Activated CD8-positive, alpha-beta memory T cell treated with anti-CD3 and anti-CD28 coated beads, Interleukin-2, amount 10 ng/mL, durations not matched to agents 7 days and 5 days (primary cell): Measurements from ENCODE around the gene CNTFR. TPM values are rescaled to one million over a fixed set of nuclear protein-coding genes. Genes with fewer than 3 reads are reported as not detected.

Source experiments
- ATAC-seq: fragments of 150-1000 bp; cut with Tn5 transposase; one replicate; pipeline ENCODE4 v1.10.0; 2021; ENCODE audit warnings: moderate library complexity
- CTCF ChIA-PET: fragments of 350-600 bp; sonication (Branson Sonifier 250); formaldehyde crosslinking; loops from one replicate; lab custom pipeline; 2021; ENCODE audit warnings: antibody characterized with exemption; lab: Charles Lee
- DNase-seq: peaks from one replicate; pipeline ENCODE4 v3.0.0-alpha.2; 2020
- H3K27ac Mint-ChIP-seq: one replicate; pipeline ENCODE4 v1.8.0; 2021; ENCODE audit warnings: mild to moderate bottlenecking, mixed read lengths
- H3K27me3 Mint-ChIP-seq: one replicate; pipeline ENCODE4 v1.8.0; 2021; ENCODE audit warnings: mixed read lengths
- H3K36me3 Mint-ChIP-seq: one replicate; pipeline ENCODE4 v1.8.0; 2021; ENCODE audit warnings: mild to moderate bottlenecking, mixed read lengths
- H3K4me1 Mint-ChIP-seq: one replicate; pipeline ENCODE4 v1.8.0; 2021; ENCODE audit warnings: mixed read lengths
- H3K4me3 Mint-ChIP-seq: one replicate; pipeline ENCODE4 v1.8.0; 2021; ENCODE audit warnings: mild to moderate bottlenecking, moderate library complexity, mixed read lengths
- H3K9me3 Mint-ChIP-seq: one replicate; pipeline ENCODE4 v1.8.0; 2022; ENCODE audit warnings: low read depth, mixed read lengths
- total RNA-seq, 2 experiments: library from RNA; stranded (reverse); gene quantifications; one replicate each; pipeline ENCODE4 v1.2.3, GENCODE V29; 2021

The CNTFR gene
- total RNA-seq, 2 experiments from 2014 or later: not detected

DNA sequence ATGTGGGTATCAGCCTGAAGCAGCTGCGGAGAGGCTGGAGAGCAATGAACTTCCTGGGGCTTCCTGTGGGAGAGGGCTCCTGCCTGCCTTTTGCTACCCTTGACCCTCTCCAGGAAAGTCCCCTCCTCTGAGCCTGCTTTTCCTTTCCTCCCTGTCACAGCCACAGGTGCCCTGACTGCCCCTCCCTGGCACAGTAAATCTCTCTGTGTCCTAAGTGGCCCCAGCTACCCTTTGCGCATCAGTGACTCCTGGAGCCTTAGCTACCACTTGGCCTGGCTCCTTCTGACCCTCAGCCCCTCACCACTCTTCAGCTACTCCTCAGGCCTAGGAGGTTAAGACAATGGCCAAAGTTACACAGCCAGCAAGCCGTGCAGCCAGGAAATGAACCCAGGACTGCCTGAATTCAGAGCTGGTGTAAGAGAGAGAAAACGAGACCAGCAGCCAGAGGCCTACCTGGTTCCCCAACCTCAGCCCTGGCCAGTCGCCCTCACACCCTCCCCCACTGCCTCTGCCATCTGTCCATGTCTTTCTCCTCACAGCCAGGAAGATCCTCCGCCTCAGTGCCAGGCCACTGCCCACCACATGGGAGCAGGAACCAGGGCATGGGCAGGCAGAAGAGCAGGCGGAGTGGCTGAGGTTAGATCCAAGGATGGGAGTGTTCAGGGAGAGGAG is 18.6 kb downstream of the CNTFR start:
- ATAC-seq (no peak), DNase-seq (no peak)
- CTCF ChIA-PET: interaction anchor here (2.6 kb wide), 1 partner anchor 21 kb away, joined by 8 read pairs; no protein-coding TSS in a partner anchor
- Mint-ChIP-seq H3K9me3 (no peaks in the 10 kb centered on the region), H3K4me3 (no peak overlapping the region), H3K36me3 (no peaks in the 10 kb centered on the region), H3K27ac (no peak overlapping the region), H3K4me1 (no peaks in the 10 kb centered on the region), H3K27me3 (peaks cover 17% of the 10 kb centered on the region)

- Mint-ChIP-seq H3K27ac (no peak overlapping the region), H3K27me3 (peaks cover 14% of the 10 kb centered on the region), H3K9me3 (no peaks in the 10 kb centered on the region), H3K36me3 (no peaks in the 10 kb centered on the region), H3K4me1 (no peaks in the 10 kb centered on the region), H3K4me3 (no peak overlapping the region)
- no peak for ATAC-seq
- DNase-seq: no peak
- CTCF ChIA-PET: interaction anchor here (2.6 kb wide), 1 partner anchor 21 kb away, joined by 8 read pairs; no protein-coding TSS in a partner anchor
Observed at GRCh38 chr9:34570376-34570775, 19.1 kb downstream of the CNTFR start.

DNA sequence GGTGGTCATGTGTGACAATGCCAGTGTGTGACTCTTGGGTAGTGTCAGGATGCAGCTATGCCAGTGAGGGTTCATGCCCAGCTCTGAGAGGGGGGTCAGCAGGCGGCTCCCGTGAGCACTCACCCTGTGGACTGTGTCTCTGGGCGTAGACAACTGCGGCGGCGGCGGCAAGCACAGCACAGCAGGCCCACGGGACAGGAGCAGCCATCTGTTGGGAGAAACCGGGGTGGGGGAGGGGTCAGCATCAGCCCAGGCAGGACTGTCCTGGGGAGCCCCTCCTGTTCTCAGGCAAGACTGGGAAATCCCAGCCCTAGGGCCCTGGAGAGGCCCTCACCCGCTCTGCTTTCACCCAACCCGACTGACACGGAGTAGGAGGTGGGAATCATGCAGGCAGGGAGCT is 20.8 kb downstream of the CNTFR start:
- Mint-ChIP-seq H3K27ac (no peak overlapping the region), H3K4me3 (no peak overlapping the region), H3K9me3 (no peaks in the 10 kb centered on the region), H3K27me3 (peaks cover 11% of the 10 kb centered on the region), H3K4me1 (no peaks in the 10 kb centered on the region), H3K36me3 (no peaks in the 10 kb centered on the region)
- ATAC-seq (no peak), DNase-seq (no peak)
- CTCF ChIA-PET: interaction anchor here (1.1 kb wide), 1 partner anchor 191 kb away, joined by 3 read pairs; no protein-coding TSS in a partner anchor

DNA sequence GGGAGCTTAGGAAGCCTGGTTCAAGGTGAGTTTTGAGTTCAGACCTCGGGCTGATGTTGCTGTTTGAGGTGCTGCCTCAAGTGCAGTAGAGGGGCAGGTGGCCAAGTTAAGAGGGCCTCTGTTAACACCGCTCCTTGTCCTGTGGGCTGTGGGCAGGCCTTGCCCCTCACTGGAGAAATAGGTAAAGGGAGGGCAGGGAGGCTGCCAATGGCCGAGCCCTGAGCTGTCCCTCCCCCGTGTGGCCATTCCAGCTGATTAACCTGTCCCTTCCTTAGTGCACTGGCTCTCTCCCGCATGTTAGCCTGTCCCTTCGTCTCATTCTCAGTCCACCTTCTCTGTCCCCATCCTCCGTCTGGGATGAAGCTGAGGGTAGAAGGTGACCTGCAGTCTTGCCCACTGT is 21.4 kb downstream of the CNTFR start:
- H3K36me3 Mint-ChIP-seq: no peaks in the 10 kb centered on the region
- H3K9me3 Mint-ChIP-seq: no peaks in the 10 kb centered on the region
- H3K4me3 Mint-ChIP-seq: no peak overlapping the region
- DNase-seq (no peak), ATAC-seq (no peak)
- H3K27me3 Mint-ChIP-seq: peaks cover 14% of the 10 kb centered on the region
- H3K4me1 Mint-ChIP-seq: no peaks in the 10 kb centered on the region
- CTCF ChIA-PET: interaction anchor here (1.1 kb wide), 1 partner anchor 191 kb away, joined by 3 read pairs; no protein-coding TSS in a partner anchor
- no peak overlapping the region for H3K27ac Mint-ChIP-seq

- no peak overlapping the region for H3K4me3 Mint-ChIP-seq
- no peaks in the 10 kb centered on the region for H3K4me1 Mint-ChIP-seq
- ATAC-seq (no peak), DNase-seq (no peak)
- H3K27me3 Mint-ChIP-seq: peaks cover 14% of the 10 kb centered on the region
- CTCF ChIA-PET: no interaction called here
- H3K36me3 Mint-ChIP-seq: no peaks in the 10 kb centered on the region
- no peaks in the 10 kb centered on the region for H3K9me3 Mint-ChIP-seq
- no peak overlapping the region for H3K27ac Mint-ChIP-seq
Observed at GRCh38 chr9:34566972-34567371, 22.6 kb downstream of the CNTFR start.

GRCh38 chr9:34566322-34566721 is 23.2 kb downstream of the CNTFR start:
- Mint-ChIP-seq H3K27ac (no peak overlapping the region), H3K4me1 (no peaks in the 10 kb centered on the region), H3K4me3 (no peak overlapping the region), H3K36me3 (no peaks in the 10 kb centered on the region), H3K9me3 (no peaks in the 10 kb centered on the region), H3K27me3 (peaks cover 15% of the 10 kb centered on the region)
- no peak for ATAC-seq
- DNase-seq: no peak
- CTCF ChIA-PET: no interaction called here

GRCh38 chr9:34565856-34566255 is 23.7 kb downstream of the CNTFR start:
- Mint-ChIP-seq H3K4me1 (no peaks in the 10 kb centered on the region), H3K36me3 (no peaks in the 10 kb centered on the region), H3K27me3 (peaks cover 18% of the 10 kb centered on the region), H3K9me3 (no peaks in the 10 kb centered on the region), H3K4me3 (no peak overlapping the region), H3K27ac (no peak overlapping the region)
- ATAC-seq: no peak
- DNase-seq: no peak
- CTCF ChIA-PET: no interaction called here

DNA sequence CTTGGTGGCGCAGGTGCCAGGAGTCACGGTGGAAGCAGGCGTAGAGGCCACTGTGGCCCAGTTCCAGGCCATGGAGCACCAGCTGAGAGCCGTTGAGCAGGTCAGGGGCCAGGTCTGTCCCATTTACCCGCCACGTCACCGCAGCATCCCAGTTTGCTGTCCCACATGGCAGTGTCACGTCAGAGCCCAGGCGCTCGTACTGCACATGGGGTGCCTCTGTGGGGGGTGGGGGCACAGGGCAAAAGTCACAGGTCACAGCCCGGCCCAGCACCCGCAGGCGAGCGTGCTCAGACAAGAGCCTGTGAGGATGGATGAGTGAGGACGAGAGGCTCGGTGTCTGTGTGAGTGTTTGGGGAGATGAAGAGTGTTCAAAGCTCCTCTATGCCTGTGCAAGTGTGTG is 24.9 kb downstream of the CNTFR start:
- CTCF ChIA-PET: no interaction called here
- H3K9me3 Mint-ChIP-seq: no peaks in the 10 kb centered on the region
- peaks cover 22% of the 10 kb centered on the region for H3K27me3 Mint-ChIP-seq
- H3K36me3 Mint-ChIP-seq: no peaks in the 10 kb centered on the region
- DNase-seq (no peak), ATAC-seq (peak; percentile 12)
- H3K4me3 Mint-ChIP-seq: no peak overlapping the region
- no peaks in the 10 kb centered on the region for H3K4me1 Mint-ChIP-seq
- no peak overlapping the region for H3K27ac Mint-ChIP-seq

- no peak overlapping the region for H3K27ac Mint-ChIP-seq
Observed at GRCh38 chr9:34563262-34563661, 26.3 kb downstream of the CNTFR start.

GRCh38 chr9:34562135-34562745 is 27.3 kb downstream of the CNTFR start:
- no peak overlapping the region for H3K27ac Mint-ChIP-seq
- DNase-seq: no peak

More at GRCh38 chr9:34563262-34563661, 26.3 kb downstream of the CNTFR start:
- ATAC-seq (no peak), DNase-seq (no peak)
- no peaks in the 10 kb centered on the region for H3K36me3 Mint-ChIP-seq
- CTCF ChIA-PET: interaction anchor here (1.1 to 1.4 kb wide), 3 partner anchors 30 to 49 kb away, joined by 4 read pairs; partner anchors contain the start of gene RPP25L
- H3K4me3 Mint-ChIP-seq: no peak overlapping the region
- H3K27me3 Mint-ChIP-seq: peaks cover 23% of the 10 kb centered on the region
- H3K4me1 Mint-ChIP-seq: no peaks in the 10 kb centered on the region
- H3K9me3 Mint-ChIP-seq: no peaks in the 10 kb centered on the region

GRCh38 chr9:34560599-34561214 is 28.8 kb downstream of the CNTFR start:
- no peak overlapping the region for H3K4me3 Mint-ChIP-seq
- no peak for DNase-seq
- peaks cover 17% of the 10 kb centered on the region for H3K27me3 Mint-ChIP-seq
- CTCF ChIA-PET: no interaction called here
- H3K27ac Mint-ChIP-seq: no peak overlapping the region
- H3K9me3 Mint-ChIP-seq: no peaks in the 10 kb centered on the region
- no peaks in the 10 kb centered on the region for H3K4me1 Mint-ChIP-seq
- H3K36me3 Mint-ChIP-seq: no peaks in the 10 kb centered on the region
- ATAC-seq: no peak

More at GRCh38 chr9:34562135-34562745, 27.3 kb downstream of the CNTFR start:
- no peak for ATAC-seq
- Mint-ChIP-seq H3K4me1 (no peaks in the 10 kb centered on the region), H3K9me3 (no peaks in the 10 kb centered on the region), H3K27me3 (peaks cover 19% of the 10 kb centered on the region), H3K36me3 (no peaks in the 10 kb centered on the region), H3K4me3 (no peak overlapping the region)
- CTCF ChIA-PET: interaction anchor here (0.8 to 1.4 kb wide), 8 partner anchors 14 to 72 kb away, joined by 3 to 4 read pairs (median 3); partner anchors contain the start of genes ARID3C and RPP25L

- no peak for DNase-seq
- Mint-ChIP-seq H3K36me3 (no peaks in the 10 kb centered on the region), H3K4me1 (no peaks in the 10 kb centered on the region), H3K9me3 (no peaks in the 10 kb centered on the region), H3K27ac (no peak overlapping the region), H3K4me3 (no peak overlapping the region), H3K27me3 (peaks cover 17% of the 10 kb centered on the region)
- no peak for ATAC-seq
- CTCF ChIA-PET: no interaction called here
Observed at GRCh38 chr9:34559624-34560455, 29.7 kb downstream of the CNTFR start.
